Skeletal muscle cell (primary cell): ENCODE measurements around the gene COMMD9.

Source experiments
- DNase-seq: peaks from one replicate; pipeline ENCODE4 v3.0.0-alpha.2; 2010; ENCODE audit warnings: low read depth
- H3K4me3 ChIP-seq: 2 replicates; pipeline ENCODE4 v1.5.1; 2011; ENCODE audit warnings: low read depth, mild to moderate bottlenecking, control low read depth, low read length, moderate library complexity

Gene COMMD9

DNA sequence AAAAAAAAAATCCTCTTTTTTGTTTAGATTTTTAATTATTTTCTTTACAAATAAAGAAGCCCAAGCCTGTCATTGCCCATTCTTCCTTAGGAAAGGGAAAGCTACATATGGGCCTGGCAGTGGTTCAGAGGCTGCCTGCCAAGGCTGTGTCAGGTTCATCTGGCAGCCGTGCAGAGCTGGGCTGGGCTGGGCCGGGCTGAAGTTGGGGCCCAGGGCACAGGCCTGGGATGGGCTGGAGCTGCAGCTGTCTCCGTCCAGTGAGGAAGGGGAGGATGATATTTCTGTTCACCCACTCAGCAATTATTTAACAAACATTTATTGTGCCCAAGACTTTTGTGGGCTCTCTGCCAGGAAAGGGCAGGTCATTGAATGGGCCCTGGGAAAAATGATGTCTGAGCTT lies 11.4 kb upstream of the COMMD9 start:
- no peak for DNase-seq
- H3K4me3 ChIP-seq = no peak overlapping the region

DNA sequence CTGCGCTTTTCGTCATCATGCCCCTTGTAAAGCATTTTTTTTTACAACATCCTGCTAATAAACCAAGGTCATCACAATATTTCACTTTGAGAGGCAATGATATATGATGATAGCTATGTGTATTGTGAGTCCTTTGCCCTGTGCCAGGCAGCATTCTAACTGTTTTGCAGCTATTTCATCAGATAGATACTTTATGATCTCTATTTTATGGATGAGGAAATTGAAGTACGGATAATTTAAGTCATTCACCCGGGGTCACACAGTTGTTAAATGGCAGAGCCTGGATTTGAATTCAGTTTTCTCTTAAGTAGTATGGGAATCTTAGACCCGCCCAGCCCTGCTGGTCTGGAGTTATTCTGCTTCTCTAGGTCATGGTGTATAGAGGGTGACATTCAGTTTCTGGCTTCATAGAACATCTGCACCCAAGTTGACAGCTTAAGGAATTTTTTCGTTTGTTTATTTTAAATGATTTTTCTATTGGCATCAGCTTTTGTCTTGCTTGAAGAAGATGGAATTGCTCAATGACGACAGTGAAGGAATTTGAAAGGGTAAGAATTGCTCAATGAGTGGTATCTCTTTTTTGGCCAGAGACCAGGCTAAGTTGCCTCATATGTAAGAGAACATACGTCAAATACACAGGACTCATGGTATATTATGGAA lies 7.8 kb upstream of the COMMD9 start:
- H3K4me3 ChIP-seq = no peak overlapping the region
- peak; percentile 92 for DNase-seq

DNA sequence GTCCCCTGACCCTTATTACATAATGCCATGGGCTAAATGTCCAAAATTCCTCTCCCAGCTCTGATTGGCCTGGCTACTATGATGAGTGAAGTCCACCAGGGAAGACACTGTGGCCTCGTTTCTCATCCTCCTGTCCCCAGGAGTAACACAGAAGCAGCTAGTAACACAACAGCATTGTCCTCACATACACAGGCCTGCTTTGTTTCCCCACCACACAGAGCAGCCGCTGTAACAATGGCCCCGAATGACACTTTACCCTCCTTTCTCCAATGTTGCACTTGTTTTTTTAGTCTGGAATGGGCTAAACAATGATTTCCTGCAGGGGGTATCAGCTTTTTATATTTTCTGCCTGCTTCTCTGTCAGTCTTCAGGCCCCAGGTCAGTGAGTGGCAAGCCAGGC lies 6.7 kb upstream of the COMMD9 start, which contains the start of gene PRR5L:
Gene PRR5L (plus strand): TSS at position 363 of the 400 bp plus-strand sequence. CDS start 104,834 bp downstream, outside the sequence.
- DNase-seq = no peak
- H3K4me3 ChIP-seq = no peak within 1 kb of the TSS

DNA sequence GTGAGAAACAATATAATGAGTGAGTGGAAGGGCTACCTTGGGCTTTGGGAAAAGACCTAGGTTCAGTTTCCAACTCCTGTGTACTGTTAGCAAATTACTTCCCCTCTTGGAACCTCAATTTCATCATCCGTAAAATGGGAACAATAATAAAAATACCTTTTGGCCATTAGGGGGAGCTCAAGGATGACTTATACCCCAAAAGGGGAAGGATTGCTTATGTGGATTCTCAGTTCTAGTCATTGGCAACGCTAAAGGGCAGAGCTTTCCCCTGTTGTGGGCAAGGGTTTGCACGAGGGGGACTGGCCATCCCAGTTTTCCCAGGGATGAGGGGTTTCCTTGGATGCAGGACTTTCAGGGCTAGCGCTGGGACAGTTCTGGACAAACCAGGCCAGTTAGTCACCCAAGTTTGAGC lies 3.1 kb upstream of the COMMD9 start:
- DNase-seq = no peak
- no peak overlapping the region for H3K4me3 ChIP-seq

DNA sequence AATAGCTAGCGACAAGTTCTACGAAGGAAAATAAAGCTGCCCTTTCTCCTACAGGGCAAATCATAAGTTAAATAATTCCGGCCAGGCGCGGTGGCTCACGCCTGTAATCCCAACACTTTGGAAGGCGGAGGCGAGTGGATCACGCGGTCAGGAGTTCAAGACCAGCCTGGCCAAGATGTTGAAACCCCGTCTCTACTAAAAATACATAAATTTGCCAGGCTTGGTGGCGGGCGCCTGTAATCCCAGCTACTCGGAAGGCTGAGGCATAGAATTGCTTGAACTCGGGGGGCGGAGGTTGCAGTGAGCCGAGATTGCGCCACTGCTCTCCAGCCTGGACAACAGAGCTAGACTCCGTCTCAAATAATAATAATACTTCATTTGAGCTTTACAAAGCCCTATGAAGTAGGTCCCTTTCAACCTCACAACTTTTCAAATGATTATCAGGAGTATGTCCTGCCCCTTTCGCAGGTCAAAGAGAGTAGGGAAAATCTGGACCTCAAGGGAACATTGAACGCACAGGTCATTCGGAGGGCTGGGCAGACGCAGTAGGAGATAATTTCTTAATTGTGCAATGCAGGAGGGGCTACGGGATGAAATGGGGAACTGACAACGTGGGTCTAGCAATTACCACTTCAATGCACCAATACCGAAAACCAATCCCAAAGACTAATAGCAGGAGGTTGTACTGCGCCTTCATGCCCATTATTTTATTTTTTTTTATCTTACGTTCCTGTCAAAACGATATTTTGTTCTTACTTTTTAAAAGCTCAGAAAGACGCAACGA lies 590 bp downstream of the COMMD9 start:
- DNase-seq = no peak
- peak overlapping the region; percentile 65 for H3K4me3 ChIP-seq

DNA sequence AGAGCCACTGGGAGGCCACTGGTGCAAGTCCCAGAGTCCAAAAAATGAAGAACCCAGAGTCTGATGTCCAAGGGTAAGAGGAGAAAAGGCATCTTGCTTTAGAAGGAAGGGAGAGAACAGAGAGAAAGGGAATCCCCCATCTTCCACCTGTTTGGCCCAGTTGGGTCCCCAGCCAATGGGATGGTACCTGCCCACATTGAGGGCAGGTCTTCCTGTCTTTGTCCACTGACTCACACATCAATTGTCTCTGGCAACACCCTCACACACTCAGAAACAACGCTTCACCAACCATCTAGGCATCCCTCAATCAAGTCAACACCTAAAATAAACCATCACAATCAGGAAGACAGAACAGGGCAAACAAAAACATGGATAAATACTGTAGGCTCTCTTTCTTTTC lies 6.3 kb downstream of the COMMD9 start:
- no peak overlapping the region for H3K4me3 ChIP-seq
- DNase-seq = no peak

DNA sequence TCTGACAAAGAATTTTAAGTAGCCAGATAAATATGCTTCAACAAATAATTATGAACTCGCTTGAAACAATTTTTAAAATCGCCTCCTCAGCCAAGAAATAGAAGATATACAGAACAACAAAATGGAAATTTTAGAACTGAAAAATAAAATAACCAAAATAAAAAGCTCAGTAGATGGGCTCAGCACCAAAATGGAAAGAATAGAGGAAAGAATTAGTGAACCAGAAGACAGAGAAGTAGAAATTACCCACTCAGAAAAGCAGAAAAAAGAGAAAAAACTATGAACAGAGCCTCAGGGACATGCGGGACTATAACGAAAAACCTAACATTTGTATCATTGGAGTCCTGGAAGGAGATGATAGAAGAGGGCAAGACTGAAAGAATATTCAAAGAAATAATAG lies 7.4 kb downstream of the COMMD9 start:
- no peak overlapping the region for H3K4me3 ChIP-seq
- DNase-seq = no peak

DNA sequence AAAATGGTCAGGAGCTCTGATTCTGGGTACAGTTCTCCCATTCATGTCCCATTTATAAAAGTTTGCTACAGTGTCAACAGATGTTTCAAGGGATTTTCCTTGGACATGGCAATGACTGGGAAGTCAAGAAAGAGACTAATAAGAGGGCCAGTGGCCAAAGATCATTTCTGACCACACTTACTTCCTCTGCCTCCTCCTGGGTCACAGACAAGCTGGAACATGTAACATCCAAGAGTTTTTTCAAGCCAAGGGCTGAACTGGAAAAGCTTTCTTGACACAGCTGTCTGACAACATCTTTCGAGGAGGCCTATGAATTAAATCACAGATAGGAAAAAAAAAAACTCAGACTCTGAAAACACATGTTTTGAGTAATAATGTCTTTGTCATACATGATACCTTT lies 8.7 kb downstream of the COMMD9 start:
- DNase-seq = no peak
- H3K4me3 ChIP-seq = no peak overlapping the region

DNA sequence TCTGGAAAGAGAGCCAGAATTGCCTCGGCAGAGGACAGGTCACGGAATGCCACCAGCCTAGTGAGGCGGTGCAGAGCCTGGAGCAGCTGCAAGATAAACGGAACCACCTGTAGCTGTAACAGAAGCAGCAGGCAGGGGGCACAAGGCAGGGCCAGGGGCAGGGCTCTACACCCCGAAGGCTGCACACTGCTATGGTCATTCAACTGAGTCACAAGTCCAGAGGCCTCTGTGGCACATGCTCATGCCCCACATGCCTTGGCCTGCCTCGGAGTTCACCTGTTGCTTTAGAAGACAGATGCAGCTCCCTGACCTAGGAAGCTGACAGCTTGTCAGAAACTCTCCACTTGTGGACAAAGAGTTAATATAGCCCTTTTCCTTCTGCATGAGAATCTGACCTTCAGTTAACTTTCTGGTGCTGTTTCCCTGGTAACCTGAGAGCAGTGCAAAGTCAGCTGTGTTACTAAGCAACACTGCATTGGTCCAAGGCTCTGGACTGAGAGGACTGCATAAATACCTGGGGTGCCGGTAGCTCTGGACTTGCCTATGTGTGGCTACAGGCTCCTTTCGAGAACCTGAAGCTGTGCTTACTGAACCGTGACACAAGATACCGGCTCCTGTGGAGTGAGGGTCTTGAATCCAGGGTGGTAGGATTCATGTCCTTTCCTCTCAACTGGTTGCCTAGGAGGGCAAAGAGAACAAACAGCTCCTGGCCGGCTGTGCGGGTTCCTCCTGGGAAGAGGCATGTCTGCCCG lies 10.5 kb downstream of the COMMD9 start:
- no peak for DNase-seq
- no peak overlapping the region for H3K4me3 ChIP-seq

DNA sequence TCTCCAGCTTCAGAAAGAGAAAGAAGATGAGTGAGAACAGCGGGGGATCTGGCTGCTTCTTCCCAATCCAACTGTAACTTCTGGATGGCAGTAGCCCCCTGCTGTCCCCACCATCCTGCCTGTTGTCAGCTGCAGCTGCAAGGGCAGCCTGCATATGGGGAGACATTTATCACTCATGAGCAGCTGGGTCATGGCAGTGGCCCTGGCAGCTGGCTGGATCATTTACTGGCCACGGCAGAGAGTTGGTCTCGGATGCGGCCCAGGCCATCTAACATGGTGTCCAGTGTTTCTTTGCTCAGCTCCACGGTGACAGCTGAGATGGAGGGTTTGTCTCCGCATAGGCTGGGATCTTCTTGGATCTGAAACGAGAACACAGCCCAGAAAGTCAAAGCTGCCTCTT lies 14.8 kb downstream of the COMMD9 start:
- no peak overlapping the region for H3K4me3 ChIP-seq
- DNase-seq = no peak

DNA sequence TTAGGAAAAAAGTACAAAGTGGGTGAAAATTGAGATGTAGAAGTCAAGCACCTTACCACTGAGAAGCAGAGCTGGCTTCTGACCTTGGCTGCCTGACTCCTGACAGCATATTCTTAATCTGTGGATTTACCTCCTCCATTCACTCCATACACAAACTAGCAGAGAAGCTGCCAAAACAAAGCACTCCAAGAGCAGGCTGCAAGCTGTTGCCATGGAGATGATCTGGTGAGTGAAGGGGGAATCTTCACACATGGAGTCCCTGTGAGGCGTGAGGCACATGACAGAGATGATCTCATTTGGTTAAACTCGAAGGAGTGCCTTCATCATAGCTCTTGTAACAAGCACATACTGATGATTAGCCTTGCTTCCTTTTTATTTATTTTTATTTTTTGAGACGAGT lies 16.1 kb downstream of the COMMD9 start:
- no peak for DNase-seq
- no peak overlapping the region for H3K4me3 ChIP-seq

DNA sequence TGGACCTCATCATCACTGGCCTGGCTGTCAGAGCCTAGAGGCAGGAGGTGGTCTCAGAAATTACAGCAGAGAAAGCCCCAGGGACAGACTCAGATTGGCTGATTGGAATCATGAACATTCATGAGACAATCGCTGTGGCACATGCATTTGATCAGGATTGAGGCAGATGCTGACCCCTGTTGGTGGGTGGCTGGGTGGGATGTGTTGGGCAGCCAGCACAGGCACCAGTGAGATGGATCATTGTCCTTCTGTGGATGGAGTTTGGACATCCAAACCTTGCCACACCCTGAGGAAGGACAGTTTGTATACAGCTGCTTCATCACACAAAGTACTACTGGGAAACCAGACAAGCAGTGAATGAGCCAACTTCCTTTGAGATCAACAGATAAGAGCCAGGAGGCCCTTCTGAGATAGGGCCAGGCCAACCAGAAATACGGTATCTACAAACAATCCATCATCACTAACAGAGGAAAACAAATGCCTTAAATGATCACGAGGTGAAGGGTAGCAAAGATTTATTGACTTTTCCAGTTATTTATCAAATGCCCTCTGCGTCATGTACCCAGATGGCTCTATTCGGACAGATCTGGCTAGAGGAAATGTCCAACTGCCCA lies 17.3 kb downstream of the COMMD9 start:
- H3K4me3 ChIP-seq = no peak overlapping the region
- DNase-seq = no peak

DNA sequence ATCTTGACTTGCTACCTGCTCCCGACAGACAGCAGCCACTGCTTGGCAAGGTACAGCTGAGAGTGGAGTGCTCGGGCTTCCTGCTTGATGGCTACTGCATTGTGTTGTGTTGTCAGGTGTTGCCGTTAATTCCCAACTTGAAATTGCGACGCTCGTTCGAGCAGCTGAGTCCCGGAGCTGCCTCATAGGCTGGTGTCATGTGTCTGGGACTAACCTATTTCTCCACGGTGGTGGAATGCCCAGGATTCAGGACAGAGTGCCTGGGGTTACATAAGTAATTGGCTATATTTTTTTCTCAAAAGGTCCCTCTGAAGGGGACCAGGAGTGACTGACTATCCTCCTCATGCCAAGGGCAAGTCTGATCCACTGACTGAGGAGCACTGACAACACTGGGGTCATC lies 18.5 kb downstream of the COMMD9 start:
- H3K4me3 ChIP-seq = no peak overlapping the region
- DNase-seq = no peak

DNA sequence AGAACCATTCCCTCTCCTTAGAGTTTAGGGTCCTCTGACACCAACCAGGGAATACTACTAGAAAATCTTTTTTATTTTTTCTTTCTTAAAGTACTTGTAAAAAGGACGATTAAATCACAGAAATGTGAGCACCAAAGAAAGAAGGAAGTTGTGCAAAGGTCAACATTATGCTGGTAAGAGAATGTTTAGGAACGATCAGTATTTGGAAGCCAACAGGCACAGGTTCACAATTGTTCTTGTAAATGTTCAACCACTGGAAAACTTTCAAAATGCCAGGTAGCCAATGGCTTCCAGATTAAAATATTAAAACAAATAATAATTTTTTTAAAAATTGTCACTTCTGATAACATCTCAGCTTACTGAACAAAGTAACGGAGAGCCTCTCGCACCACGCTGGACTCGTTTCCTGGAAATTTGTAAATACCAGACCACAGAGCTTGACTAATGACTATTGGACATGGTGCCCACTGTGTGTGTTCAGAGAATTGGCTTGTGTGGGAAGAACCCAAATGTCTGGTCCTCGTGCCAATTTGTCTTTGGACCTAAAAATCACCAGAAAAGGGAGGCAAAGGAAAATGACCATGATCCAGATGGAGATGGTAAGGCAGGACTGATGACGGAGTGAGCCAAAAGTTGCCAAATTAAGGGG lies 20.8 kb downstream of the COMMD9 start:
- H3K4me3 ChIP-seq = no peak overlapping the region
- DNase-seq = no peak

DNA sequence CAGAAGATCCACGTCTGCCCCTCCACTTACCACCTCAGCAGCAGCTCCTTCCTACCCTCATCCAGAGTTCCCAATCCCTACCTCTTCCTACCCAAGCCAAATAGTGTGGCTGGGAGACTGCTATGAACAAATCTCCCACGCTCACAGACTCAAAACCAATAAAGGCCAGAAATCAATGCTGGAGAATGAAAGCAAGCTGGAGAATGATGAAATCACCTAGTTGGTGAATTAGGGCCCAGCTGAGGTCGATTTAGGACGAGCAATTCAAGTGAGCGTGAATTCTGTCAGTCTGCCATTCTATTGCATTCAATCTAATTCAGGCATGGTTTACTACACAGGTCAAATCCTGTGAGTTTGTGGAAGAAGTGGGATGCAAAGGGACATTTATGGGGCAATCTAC lies 22.5 kb downstream of the COMMD9 start:
- no peak overlapping the region for H3K4me3 ChIP-seq
- DNase-seq = no peak

DNA sequence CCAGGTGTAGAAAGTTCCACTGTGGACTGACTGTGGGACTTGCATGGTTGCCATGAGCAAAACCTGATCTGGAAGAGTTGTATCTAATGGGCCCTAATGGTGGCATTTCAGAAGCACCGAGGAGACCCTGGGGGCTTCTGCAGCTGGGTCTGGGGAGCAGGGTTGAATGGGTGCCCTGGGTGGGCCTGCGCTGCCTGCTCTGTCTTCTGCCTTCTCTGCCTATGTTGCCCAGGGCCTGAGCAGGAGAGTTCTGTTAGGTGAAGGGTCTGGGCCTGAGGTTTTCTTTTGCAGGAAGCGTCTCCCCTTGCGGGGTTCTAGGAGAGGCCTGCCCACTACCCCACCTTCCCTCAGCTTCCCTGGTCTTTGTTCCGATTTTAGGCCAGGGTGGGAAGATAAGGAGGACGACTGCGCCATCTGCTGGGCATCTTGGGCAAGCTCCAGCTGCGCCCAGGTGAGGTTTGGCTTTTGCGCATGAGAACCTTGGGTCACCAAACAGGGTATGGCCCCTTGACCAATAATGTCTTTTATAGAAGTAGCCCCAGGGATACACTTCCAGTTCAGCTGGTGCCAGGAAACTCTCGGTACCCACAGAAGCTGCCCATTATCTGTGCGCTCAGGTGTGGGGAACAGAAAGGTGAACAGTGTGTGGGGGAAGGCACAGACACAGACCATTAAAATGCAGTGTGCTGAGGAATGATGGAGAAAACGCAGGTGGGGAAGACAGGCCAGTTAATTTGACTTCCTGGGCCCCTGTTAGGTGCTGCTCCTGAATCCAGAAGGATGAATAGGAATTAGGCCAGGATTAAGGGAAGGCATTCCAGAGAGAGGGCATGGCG lies 23.2 kb downstream of the COMMD9 start:
- H3K4me3 ChIP-seq = no peak overlapping the region
- DNase-seq = no peak

DNA sequence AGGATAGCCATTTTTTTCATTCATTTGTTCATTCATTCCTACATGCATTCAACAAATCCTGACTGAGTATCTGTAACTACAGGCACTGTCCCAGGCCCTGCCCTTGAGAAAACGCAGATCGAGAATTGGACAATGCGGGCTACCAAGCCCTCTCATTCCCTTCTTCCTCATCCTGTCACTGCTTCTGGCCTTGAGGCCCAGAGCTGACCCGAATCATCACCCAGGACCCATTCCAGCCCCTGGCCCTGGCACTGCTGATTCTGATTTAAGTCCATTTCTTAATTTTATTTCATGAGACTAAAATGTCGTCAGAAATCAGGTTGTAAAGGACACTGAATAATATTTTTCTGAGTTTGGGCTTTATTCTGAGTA lies 24.3 kb downstream of the COMMD9 start:
- no peak for DNase-seq
- H3K4me3 ChIP-seq = no peak overlapping the region

DNA sequence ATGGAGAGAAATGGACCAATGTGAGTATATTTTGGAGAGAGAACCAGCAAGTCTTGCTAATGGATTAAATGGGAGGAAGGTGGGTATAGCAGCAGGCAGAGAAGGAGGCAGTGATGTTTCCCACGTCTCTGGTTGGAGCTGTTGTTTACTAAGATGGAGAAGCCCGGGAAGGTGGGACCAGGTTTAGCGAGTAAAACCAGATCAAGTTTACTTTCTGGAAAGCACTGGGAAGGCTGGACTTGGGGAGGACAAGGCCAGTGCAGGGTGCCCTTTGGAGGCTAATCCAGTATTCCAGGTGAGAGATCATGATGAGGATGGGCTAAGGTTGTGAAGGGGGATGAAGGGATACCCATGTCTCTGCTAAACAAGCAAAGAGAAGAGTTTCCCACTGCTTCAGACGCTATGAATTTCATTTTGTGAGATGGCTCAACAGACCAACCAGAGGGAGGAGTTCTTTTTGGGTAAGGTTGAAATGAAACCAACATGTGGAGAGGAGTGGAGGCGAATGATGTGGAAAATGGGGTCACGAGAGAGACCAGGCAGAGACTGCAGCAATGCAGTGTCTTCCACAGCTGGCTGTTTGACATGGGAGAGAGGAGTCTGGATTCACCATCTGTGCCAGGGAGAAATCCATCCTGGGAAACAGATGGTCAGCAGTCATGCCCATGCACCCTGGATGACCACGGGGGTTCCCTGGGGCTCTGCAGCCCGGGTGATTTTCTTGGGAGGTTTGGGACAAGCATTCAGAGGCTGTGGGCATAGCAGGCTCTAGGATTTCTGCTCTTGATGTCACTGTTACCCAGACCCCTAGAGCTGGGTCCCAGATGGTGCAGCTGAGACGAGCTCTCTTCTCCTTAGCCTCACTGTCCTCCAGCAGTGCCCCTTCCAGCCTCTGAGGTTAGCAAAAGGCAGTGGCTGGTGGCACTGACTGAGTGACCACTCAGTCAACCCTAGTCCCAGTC lies 24.9 kb downstream of the COMMD9 start:
- no peak for DNase-seq
- H3K4me3 ChIP-seq = no peak overlapping the region
